ENCODE measurements around the gene RSRC2.

DNA sequence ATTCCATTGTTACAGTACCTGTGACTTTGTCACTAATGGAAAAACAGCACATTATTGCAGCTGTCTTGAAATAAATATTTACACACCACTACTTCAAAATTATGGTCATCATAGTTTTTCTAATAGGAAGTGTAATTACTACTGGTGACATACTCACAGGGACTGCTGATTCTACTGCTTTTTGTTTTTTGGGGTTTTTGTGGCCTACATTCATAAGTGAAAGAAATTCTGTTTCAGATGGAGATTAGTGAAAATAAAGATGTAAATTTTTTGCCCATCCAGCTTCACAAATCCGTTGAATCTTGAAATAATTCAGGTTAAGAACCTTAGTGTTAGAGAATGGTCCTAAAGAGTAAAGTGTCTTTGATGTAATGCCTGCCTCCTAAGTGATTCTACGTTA lies 17.8 kb upstream of the RSRC2 start:
- no peak for TF ChIP-seq SP1 (IDR thresholded peaks at IDR 0.05)
- TF ChIP-seq BHLHE40 (IDR thresholded peaks at IDR 0.05; ENCODE audit: borderline replicate concordance): no peak
- no peak for TF ChIP-seq SUZ12 (IDR thresholded peaks at IDR 0.05)
- no peak for TF ChIP-seq TARDBP (IDR thresholded peaks at IDR 0.05)
- TF ChIP-seq ELF4 (IDR thresholded peaks at IDR 0.05): no peak

Data from HEK293T (cell line).